Activated CD4-positive, alpha-beta T cell treated with anti-CD3 and anti-CD28 coated beads, Interleukin-2, amount 50 U/mL, for 24 hours (primary cell): Measurements from ENCODE around the gene STON2.
A peak's percentile ranks its signal among the peaks of the same experiment; 100 is the strongest.
"Not testable (repeated sequence)": the region's sequence is repeated elsewhere in the genome, so short reads cannot be mapped to it uniquely, and the experiment has no call there.

Source experiments
- DNase-seq, 2 donors: peaks; one replicate each; pipeline ENCODE4 v3.0.0-alpha.2; 2020; ENCODE audit warnings: low read depth in 1 of 2, low spot score in 1 of 2

Gene STON2, protein sequence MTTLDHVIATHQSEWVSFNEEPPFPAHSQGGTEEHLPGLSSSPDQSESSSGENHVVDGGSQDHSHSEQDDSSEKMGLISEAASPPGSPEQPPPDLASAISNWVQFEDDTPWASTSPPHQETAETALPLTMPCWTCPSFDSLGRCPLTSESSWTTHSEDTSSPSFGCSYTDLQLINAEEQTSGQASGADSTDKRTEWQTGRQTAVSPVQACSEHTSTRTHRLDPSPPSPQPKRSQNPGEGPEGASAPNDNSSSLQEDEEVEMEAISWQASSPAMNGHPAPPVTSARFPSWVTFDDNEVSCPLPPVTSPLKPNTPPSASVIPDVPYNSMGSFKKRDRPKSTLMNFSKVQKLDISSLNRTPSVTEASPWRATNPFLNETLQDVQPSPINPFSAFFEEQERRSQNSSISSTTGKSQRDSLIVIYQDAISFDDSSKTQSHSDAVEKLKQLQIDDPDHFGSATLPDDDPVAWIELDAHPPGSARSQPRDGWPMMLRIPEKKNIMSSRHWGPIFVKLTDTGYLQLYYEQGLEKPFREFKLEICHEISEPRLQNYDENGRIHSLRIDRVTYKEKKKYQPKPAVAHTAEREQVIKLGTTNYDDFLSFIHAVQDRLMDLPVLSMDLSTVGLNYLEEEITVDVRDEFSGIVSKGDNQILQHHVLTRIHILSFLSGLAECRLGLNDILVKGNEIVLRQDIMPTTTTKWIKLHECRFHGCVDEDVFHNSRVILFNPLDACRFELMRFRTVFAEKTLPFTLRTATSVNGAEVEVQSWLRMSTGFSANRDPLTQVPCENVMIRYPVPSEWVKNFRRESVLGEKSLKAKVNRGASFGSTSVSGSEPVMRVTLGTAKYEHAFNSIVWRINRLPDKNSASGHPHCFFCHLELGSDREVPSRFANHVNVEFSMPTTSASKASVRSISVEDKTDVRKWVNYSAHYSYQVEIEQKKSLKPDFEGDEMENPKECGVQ

DNA sequence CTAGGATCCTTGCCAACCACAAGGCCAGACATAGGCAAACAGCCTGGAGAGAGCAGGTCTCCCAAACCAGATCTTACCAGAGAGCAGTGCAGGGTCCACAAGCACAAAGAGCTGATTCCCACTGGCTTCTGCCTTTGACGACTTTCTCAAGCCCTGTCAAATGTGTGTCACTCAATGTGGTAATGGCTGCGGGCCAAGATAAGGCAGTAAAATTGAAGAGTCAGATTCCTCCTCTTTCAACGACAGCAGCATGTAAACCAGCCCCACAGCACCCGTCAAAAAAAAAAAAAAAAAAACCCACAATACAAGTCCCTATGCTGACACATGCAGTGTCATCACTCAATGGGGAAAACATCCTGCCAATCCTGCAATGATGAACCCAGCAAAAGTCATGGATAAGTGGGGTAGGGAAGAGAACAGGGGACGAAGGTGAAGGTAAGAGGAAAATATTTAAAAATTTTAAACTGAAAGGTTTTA lies at the start of gene STON2:
STON2 (minus strand) TSS at position 123 of the 477 bp plus-strand sequence. CDS start 1,942 bp downstream, outside the sequence.
- peak in 1 of 2 donors; percentile 7 for DNase-seq

DNA sequence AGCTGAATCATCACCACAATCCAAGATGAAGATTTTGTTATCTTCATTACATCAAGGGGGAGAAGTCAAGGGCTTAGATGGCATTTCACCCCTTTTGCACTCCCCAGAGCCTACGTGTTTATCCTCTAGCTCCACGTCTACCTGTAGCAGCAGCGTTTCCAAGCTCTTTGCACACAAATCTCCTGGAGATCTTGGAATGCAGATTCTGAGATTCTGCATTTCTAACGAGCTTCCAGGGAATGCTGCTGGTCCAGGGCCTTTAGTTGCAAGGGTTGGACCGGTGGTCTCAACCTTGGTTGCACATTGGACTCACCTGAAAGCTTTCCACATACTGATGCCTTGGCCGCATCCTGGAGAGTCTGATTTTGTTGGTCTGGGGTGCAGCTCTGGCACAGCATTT lies 49.5 kb upstream of the STON2 start:
- no peak for DNase-seq

DNA sequence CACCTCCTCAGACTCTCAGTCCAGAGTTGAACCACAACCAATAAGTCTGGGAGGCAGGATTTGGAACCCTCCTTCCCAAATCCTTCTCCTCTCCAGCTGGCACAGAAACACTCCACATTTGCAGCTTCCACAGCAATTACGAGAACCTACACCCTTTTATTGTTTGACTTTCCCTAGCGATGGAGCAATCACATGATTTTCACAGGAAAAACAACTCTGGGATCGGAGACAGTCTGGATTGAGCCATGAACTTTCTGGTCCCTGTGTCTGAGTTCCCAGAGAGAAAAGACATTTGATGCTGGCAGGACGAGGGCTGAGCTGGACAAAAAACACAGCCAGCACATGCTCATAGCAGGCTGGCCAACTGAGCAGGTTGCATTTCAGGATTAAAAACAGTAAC lies 49.0 kb upstream of the STON2 start:
- DNase-seq: no peak

DNA sequence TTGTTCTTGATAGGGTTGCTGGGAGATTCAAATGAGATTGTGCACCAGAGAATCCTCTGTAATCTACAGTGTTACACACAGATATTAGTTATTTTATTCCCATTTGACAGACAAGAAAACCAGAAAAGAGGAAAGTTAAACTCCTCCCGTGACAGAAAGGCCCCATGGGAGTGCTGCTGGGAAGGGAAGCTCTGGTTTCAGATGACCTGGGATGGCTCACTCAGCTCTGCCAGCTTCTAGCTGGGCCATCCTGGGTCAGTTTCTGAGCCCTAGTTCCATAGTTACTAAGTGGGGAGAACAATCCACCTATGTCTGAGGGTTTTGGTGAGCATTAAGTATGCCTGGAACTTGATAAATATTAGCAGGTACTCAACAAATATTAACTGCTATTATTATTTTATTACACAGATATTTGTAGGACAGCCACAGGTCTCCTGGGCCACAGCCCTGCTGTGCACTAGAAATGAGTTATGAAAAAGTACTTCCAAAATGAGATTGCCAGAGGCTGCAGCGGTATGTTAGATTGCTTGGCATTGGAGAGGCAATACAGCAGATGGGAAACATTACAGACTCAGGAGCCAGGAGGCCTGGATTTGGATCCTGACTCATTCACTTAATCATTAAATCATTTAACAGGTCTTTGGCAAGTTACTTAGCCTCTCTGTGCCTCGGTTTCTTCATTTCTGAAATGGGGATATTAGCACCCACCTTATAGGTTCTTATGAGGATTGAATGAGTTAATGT lies 47.1 kb upstream of the STON2 start:
- DNase-seq: no peak

DNA sequence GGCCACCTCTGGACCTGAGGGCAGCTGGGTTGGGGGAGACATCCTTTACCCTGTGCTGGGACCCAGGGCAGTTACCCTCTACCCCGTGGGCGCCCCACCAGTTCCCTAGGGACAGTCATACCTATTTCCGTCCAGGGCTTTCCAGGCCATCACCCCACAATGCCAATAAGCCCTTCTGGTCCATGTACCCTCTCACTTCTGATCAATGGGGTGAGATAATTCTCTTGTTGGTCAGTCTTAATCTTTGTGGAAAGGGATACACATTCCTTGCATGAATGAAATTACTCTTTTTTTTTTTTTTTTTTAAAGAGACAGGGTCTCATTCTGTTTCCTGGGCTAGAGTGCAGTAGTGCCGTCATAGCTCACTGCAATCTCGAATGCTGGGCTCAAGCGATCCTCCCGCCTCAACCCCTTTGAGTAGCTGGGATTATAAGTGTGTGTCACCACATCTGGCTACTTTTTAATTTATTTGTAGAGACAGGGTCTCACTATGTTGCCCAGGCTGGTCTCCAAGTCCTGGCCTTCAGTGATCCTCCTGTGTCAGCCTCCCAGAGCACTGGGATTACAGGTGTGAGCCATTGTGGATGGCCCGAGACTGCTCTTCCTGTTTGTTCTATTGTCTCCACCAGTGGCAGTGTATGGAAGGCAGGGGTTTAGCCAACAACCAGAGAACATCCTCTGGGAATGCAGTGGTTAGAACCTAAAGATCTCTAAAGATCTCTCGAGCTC lies 46.3 kb upstream of the STON2 start:
- no peak for DNase-seq

DNA sequence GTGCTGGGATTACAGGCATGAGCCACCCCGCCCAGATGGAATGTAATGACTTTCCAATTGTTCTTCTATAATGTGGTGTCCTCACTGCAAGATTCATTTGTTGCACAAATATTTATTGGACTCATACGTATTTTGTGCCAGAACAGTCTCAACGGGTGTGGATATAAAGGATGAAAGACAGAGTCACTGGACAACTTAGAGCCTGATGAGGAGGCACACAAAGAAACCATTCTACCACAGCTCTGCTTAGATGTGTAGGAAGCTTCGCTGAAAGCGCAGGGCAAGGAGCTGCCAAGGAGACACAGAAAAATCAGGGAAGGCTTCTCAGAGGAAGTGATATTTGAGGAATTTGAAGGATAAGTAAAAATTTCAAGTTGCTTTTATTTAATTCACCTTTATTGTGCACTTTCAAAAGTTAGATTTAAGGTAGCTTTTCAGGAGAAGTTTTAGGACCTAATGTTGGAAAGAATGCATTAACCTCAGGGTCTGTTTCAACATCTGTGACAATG lies 41.6 kb upstream of the STON2 start:
- no peak for DNase-seq

DNA sequence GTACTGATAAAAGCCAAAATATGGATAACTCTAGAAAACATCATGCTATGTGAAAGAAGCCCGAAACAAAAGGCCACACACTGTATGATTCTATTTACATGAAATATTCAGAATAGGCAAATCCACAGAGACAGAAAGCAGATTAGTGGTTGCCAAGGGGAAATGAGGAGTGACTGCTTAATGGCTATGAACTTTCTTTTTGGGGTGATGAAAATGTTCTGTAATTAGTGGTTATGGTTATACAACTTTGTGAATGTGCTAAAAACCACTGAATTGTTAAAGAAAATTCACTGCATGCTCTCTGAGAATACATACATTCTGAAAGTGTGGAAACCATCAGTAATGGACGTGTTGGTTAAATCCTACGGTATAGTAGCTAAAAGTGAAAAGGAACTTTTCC lies 39.9 kb upstream of the STON2 start:
- no peak for DNase-seq

DNA sequence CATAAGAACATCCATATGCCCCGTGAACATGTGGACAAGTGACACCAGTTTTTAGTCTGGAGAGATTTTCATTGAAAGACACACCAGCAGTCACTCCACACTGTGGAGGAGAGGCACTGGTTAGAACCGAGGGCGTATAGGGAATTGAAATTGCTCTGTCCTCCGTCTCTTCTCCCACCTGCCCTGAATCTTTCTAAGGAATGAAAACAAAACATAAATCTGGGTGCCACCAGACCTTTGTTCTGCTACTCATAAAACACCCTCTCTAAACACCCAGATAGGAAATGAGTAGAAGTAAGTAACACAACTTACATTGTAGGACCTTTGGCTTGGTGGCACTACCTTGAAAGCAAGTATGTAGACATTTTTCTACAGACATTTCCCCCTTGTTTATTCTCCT lies 37.1 kb upstream of the STON2 start:
- no peak for DNase-seq

DNA sequence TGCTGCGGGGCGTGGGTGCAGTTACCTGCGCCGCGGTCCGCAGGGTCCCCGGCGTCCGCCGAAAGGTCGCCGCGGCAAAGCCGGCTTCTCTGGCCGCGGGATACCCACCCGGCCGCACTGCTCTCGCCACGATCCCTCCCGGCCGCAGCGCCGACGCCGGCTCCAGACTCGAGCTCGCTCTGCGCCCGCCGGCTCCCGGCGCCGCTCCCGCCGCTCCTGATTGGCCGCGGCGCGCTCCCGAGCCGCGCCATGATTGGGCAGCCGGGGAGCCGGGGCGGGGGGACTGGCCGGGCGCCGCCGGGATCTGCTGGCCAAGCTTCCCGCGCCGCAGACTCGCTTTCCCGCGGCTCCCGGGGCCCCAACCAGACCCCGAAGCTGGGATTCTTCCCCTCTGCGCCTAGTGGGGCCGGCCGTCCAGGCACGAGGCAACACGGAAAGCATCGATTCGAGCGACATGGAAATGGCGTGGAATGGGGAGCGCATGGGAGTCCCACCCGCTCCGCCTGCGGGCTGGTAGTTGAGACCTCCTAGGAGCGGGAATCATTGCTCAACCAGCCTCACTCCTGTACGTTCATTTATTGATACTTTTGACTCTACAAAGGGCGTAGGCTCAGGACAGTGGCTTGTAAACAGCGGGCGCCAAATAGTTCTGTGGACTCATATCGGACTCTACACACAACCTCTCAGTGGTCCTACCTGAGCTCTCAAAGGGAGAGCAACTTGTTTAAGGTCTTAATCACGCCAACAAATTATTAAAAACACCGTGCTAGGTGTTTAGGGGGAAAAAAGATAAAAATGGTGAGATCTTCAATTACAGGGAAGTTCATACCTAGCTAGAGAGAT lies 36.4 kb upstream of the STON2 start:
- peak; percentile 4 to 16 for DNase-seq

DNA sequence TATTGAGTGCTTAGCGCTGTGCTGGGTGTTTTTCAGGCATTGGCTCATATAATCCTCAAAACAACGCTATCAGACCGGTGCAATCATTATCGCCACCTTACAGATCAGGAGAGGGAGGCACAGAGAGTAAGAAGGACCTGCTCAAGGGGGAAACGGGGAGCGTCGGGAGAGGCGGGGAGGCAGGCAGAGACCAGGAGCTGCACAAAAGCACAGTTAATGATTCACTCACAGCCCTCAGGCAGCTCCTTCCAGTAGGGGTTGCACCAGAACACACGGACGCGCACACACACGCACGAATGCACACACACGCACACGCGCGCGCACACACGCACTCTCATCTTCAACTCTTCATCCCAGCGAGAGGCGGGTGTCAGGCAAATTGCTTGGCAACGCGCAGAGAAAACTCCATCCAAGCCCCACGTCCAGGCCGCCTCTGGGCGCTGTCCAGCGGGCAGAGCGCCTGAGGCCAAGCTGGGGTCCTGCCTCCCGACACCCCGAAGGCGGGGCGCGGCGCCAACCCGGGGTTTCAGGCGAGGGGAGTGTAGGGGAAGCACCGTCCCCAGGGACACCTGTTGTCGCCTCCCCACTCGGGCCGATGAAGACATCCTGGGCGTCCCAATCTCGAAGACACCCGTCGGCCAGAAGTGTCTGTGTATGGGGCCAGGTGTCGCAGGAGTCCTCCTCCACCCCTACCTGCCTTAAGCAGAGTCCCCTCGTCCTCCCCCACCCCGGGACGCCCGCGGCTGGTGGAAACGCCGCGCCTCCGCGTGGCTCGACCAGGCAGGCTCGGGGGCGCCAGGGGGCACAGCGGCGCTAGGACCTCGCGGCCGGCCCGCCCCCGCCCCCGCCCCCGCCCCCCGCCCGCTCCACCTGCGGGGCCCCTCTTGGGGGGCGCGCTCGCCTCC lies 35.5 kb upstream of the STON2 start:
- peak in 1 of 2 donors; percentile 7 for DNase-seq

DNA sequence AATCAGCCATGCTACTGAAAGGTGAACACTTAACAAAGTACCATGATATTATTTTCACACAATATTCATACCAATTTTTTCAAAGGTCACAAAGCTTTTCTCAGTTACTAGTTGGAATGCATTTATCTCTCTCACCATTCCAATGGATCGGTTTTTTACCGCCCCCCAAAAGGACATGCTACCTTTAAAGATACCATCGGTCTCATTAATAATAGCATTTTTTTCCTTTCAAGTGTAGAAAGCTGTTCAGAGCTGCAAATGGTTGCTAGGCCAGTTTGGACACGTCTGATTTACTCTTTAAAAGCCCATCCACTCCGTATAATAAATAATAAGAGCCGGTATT lies 34.9 kb upstream of the STON2 start:
- no peak for DNase-seq

DNA sequence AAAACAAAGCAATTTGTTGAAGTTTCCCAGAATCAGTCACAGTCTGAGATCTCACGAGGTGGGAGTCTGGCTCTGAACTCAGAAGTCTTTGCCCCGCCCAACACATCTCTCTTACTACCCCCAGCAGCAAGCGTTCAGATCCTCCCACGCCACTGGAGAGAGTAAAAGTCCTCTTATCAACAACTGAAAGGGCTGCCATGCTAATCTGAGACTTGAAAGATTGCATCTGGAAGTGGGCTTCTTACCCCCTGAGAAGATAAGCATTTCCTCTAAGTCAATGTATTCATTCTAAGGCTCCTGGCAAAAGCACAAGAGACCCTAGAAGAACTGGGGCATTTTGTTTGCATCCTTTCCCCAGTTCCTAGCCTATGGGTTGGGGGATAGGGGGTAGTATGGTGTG lies 34.1 kb upstream of the STON2 start:
- no peak for DNase-seq

DNA sequence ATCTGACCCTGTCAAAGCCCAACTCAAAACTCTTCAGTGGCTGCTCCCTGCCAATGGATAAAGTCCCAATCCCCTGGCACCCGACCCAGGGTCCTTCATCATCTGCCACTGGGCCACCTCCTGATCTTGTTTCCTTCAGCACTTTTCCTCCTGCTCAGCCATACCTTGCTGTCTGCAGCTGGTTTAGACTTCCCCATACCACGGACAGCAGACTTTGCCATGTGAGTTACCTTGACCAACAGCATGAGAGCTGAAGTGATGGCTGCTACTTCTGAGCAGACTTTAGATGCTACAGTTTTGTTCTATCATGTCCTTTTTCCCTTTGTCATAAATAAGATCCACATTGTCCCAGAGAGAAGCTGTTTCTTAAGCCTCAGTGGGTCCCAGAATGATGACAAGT lies 33.3 kb upstream of the STON2 start:
- no peak for DNase-seq

DNA sequence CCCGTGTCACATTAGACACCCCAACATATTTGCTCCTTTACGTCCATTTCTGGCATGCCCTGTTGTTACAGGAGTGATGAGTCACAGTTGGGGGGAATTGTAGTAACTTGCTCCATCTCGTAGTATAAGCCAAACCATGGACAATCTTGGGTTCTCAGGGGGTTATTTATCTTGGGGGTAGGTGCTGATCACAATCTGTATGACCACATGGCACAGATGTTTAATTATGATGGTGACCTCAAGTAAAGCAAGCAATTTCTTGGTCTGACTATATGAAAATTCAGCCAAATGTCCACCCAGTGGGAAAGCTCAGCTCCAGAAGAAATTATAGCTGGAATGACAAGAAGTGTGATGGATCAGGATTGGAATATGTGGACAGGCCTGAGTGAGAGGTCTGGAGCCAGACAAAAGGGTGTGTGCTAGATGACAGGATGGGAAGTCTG lies 32.1 kb upstream of the STON2 start:
- no peak for DNase-seq

DNA sequence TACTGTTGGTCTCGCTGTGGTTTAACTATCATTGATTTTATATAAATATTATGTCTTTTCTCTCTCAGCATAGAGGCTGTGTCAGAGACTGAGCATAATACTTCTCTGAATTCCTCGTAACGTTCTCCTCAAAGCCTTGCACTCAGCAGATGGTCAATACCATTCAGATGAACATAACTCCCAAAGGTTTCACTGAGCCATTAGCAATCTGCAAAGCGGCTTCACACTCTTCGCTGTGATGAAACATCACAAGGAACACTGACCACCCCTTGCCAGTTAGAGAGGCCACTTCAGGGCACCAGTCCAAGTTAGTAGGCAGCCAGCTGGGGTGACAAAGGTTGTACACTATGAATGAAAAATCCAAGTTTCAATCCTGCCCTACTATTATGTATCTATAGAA lies 30.1 kb upstream of the STON2 start:
- DNase-seq: no peak

DNA sequence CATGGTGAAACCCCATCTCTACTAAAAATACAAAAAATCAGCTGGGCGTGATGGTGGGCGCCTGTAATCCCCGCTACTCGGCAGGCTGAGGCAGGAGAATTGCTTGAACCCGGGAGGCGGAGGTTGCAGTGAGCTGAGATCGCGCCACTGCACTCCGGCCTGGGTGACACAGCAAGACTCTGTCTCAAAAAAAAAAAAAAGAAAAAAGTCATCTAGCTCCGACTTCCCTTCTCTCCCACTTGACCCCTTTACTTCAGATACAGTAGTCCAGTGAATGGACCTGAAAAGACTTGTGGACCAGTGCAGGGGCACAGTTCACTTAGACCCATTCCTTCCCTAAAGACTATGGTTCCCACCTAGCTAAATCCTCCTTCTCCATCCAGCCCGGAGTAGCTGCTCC lies 29.6 kb upstream of the STON2 start:
- DNase-seq: not testable (repeated sequence)

DNA sequence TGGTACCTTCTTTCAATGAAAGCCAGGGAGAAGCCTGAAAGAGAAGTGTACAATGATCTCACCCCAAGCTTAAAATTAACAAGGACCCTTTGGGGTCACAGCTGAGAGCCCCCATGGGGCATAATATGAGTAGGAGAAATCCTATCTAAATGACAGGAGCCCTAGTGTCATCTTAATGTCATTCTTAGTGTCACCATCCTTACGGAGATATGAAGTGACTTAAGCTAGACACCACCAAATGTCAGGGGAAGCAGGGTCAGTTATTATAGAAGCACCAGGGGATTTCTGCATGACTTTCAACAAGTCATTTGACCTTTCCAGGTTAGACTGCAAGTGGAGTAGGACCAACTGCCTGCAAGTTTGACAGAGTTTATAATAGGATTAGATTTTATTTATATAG lies 28.9 kb upstream of the STON2 start:
- no peak for DNase-seq

DNA sequence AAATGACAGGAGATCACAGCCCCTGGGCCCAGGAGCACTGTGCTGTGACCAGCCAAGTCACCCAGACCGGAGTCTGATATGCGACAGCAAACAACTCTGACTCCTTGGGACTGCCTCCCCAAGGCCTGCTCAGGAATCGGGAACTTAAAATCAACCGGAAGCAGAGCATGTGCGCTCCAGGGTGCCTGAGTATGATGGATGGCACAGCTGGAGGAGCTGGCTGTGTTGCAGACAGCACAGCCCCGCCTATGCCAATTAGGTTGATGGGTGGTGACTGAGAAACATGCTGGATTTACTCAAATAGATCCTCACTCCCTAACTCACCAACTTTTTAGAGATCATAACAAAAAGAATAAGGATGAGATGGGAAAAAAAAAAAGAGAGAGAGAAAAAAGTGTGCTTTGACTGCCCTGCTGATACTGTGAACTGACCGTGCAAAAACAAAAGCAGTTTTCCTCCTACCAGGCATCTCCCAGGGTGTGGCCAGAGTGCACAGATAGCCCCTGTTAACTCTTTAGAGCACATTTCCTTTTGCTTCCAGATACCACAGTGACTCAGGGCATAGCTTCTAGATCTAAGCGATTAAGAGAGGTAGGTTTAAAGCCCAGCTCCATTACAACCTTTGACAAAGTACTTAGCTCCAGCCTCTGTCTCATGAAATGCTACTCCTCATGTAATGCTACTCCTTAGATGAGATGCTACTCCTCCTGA lies 27.4 kb upstream of the STON2 start:
- DNase-seq: no peak
